AG09319 (cell line): ENCODE results near the gene GTPBP2.
A peak's percentile ranks its signal among the peaks of the same experiment; 100 is the strongest.
"Not testable (repeated sequence)": the region's sequence is repeated elsewhere in the genome, so short reads cannot be mapped to it uniquely, and the experiment has no call there.

Source experiments
- DNase-seq: peaks from one replicate; pipeline ENCODE4 v3.0.0-alpha.2; 2010; ENCODE audit warnings: low read depth; ENCODE audit errors: extremely low read depth
- CTCF ChIP-seq: IDR thresholded peaks from 2 replicates; pipeline ENCODE4 v1.5.1; 2011; ENCODE audit warnings: low read depth, mild to moderate bottlenecking, inconsistent platforms, low read length, moderate library complexity

Gene GTPBP2

DNA sequence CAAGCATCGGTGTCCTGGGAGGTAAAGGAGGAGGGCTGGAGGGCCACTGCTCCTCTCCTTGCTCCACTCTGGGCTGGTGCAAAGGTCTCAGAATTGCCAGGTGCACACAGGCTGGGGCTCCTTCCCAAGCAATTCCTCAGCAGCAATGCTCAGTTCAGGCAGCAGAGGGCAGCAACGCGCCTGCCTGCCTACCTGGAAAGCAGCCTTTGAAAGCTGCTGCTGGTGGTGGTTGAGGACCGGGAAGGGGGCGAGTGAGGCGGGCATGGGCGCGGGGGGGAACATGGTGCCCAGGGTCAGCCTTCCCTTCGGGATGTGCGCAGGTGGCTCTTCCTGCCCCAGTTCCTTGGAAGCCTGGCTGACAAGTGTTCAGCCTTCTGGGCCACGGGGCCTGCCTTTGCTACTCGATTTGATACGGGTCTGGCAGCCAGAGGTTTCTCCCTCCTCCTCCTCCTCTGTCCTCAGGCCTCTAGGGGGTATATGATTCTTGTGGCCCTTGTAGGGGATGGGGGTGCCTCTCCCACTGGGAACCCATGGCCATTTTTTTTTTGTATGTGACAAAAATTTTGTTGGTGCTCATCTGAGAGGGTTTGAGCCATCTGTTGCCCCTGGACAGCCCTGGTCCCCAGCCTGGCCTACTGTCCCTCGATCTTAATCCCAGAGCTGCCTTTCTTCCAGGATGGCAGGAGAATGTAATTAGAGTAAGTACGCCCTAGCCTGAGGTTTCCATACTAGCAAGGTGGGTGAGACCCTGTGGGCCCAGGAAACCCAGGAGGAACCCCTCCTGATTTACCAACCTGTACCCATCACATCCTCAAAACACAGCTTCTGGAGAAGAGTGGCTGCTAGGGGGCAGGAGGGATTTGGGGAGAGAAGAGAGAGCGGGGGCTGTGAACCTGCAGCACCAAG is 38.4 kb upstream of the GTPBP2 start:
- peak; percentile 27 for DNase-seq
- no peak; the same call in none of the 2 replicates for TF ChIP-seq CTCF

- no peak for TF ChIP-seq CTCF
- no peak for DNase-seq
These were observed 37.3 kb upstream of the GTPBP2 start for GRCh38 chr6:43666196-43666920.

- no peak for DNase-seq
These were observed 36.3 kb upstream of the GTPBP2 start for GRCh38 chr6:43665376-43665775.

GRCh38 chr6:43662948-43663347 is 33.9 kb upstream of the GTPBP2 start:
- DNase-seq = not testable (repeated sequence)

More at GRCh38 chr6:43665376-43665775, 36.3 kb upstream of the GTPBP2 start:
- TF ChIP-seq CTCF = no peak

DNA sequence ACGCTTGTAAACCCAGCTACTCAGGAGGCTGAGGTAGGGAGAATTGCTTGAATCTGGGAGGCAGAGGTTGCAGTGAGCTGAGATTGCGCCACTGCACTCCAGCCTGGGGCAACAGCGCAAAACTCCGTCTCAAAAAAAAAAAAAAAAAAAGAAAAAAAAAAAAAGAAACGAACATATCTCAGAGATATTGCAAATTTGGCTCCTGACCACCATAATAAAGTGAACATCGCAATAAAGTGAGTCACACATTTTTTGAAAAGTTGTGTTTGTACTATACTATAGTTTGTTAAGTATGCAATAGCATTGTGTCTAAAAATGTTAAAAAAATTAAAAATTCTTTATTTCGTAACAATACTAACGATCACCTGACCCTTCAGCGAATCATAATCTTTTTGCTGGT is 29.1 kb upstream of the GTPBP2 start:
- DNase-seq = no peak
- no peak for TF ChIP-seq CTCF

DNA sequence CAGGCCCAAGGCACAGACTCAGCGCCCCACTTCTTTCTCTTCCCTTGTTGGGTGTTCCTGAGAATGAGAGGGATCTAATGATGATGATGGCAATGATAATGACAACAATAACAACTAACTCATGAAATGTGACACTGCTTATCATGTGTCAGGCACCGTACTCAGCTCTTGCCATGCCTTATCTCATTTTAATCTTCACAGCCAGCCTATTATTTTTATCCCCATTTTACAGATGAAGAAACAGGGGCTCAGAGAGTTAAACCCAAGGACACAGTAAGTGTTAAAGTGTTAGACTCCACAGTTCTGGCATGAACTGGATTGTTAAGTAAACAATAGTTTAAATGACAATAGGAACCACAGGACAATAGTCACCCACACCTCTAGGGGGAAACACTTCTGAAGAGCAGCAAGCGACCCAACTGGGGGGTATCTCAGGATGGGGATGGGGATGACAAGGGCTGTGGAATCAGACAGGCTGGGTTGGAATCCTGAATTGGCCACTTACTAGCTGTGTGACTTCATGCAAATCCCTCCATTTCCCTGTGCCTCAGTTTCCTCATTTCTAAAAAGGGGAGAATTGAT is 28.2 kb upstream of the GTPBP2 start:
- no peak for TF ChIP-seq CTCF
- DNase-seq = no peak

DNA sequence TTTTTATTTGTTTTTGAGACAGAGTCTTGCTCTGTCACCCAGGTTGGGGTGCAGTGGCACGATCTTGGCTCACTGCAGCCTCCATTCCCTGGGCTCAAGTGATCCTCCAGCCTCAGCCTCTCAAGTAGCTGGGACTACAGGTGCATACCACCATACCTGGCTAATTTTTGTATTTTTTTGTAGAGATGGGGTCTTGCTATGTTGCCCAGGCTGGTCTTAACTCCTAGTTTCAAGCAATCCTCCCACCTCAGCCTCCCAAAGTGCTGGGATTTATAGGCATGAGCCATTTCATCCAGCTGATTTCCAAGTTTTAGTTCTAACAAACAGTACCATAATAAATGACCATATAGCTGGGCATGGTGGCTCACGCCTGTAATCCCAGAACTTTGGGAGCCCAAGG is 23.8 kb upstream of the GTPBP2 start:
- DNase-seq = not testable (repeated sequence)

GRCh38 chr6:43648248-43648647 is 19.2 kb upstream of the GTPBP2 start:
- TF ChIP-seq CTCF = no peak
- no peak for DNase-seq
